SK-N-SH (cell line): ENCODE data around the gene SLC2A4. TPM values are rescaled to one million over a fixed set of nuclear protein-coding genes. Genes with fewer than 3 reads are reported as not detected.

Experiments
- ELF1 ChIP-seq: IDR thresholded peaks from 2 replicates; pipeline ENCODE4 v1.4.0; 2012
- EP300 ChIP-seq, 2 experiments: IDR thresholded peaks; 2 replicates each; pipeline versions ENCODE4 v1.4.0 to v1.6.1; 2012; ENCODE audit warnings: borderline replicate concordance in 1 of 2, low read depth in 1 of 2, low read length in 1 of 2
- EZH2phosphoT487 ChIP-seq: fragments of 200-600 bp; sonication (generic); IDR thresholded peaks from 2 replicates; pipeline ENCODE4 v1.6.1; 2017; ENCODE audit warnings: low read depth, mixed run types, mild to moderate bottlenecking, antibody characterized with exemption, moderate library complexity, borderline replicate concordance
- FOSL2 ChIP-seq: IDR thresholded peaks from 2 replicates; pipeline ENCODE4 v1.4.0; 2012; ENCODE audit warnings: low read depth, mild to moderate bottlenecking, moderate library complexity, borderline replicate concordance
- FOXM1 ChIP-seq: IDR thresholded peaks from 2 replicates; pipeline ENCODE4 v1.4.0; 2012; ENCODE audit warnings: low read depth, mild to moderate bottlenecking
- GABPA ChIP-seq: IDR thresholded peaks from 2 replicates; pipeline ENCODE4 v1.4.0; 2012; ENCODE audit warnings: low read depth, mild to moderate bottlenecking
- GATA2 ChIP-seq: sonication (generic); formaldehyde crosslinking; IDR thresholded peaks from 2 replicates; pipeline ENCODE4 v1.5.0; 2020; ENCODE audit warnings: mild to moderate bottlenecking, missing genetic modification reagents
- MEF2A ChIP-seq: IDR thresholded peaks from 2 replicates; pipeline ENCODE4 v1.4.0; 2012; ENCODE audit warnings: low read depth, borderline replicate concordance
- MXI1 ChIP-seq: IDR thresholded peaks from 2 replicates; pipeline ENCODE4 v1.6.1; 2012; ENCODE audit warnings: mild to moderate bottlenecking, low read depth, low read length, improper control_type of control experiment
- NFIC ChIP-seq: IDR thresholded peaks from 2 replicates; pipeline ENCODE4 v1.4.0; 2012; ENCODE audit warnings: borderline replicate concordance
- NRF1 ChIP-seq: IDR thresholded peaks from 2 replicates; pipeline ENCODE4 v1.6.1; 2012; ENCODE audit warnings: low read depth, mild to moderate bottlenecking, low read length
- PBX3 ChIP-seq: IDR thresholded peaks from 2 replicates; pipeline ENCODE4; 2012
- POLR2AphosphoS5 ChIP-seq: IDR thresholded peaks from 2 replicates; pipeline ENCODE4 v1.6.1; 2012; ENCODE audit warnings: low read depth, low read length
- RCOR1 ChIP-seq: fragments of 150-350 bp; IDR thresholded peaks from 2 replicates; pipeline ENCODE4 v1.6.1; 2017; ENCODE audit warnings: antibody characterized with exemption, low read length
- RFX5 ChIP-seq: IDR thresholded peaks from 2 replicates; pipeline ENCODE4 v1.6.1; 2012; ENCODE audit warnings: mild to moderate bottlenecking, improper control_type of control experiment, low read length
- RXRA ChIP-seq: IDR thresholded peaks from 2 replicates; pipeline ENCODE4 v1.4.0; 2012; ENCODE audit warnings: low read depth, mild to moderate bottlenecking, borderline replicate concordance
- SIN3A ChIP-seq: IDR thresholded peaks from 2 replicates; pipeline ENCODE4 v1.6.1; 2012; ENCODE audit warnings: low read depth, mild to moderate bottlenecking, low read length, moderate library complexity, borderline replicate concordance
- TAF1 ChIP-seq: IDR thresholded peaks from 2 replicates; pipeline ENCODE4 v1.6.1; 2012; ENCODE audit warnings: low read depth, mild to moderate bottlenecking, low read length, moderate library complexity, borderline replicate concordance
- TCF12 ChIP-seq: IDR thresholded peaks from 2 replicates; pipeline ENCODE4 v1.4.0; 2012
- TEAD4 ChIP-seq: IDR thresholded peaks from 2 replicates; pipeline ENCODE4 v1.4.0; 2012; ENCODE audit warnings: mild to moderate bottlenecking, borderline replicate concordance; ENCODE audit not compliant: insufficient read depth
- YY1 ChIP-seq: IDR thresholded peaks from 2 replicates; pipeline ENCODE4 v1.4.0; 2012; ENCODE audit warnings: low read depth, mild to moderate bottlenecking
- polyA plus RNA-seq, 3 experiments: library from polyadenylated mRNA; depleted of rRNA; stranded (reverse); fragments of >200 nt; gene quantifications; 2 replicates each; pipeline ENCODE4 v1.2.3, GENCODE V29; 2012
- TF ChIP-seq, protein P1 (sequence below): IDR thresholded peaks from 2 replicates; pipeline ENCODE4 v1.4.0; 2012; ENCODE audit warnings: low read depth, borderline replicate concordance
- TF ChIP-seq, protein P2 (sequence below): IDR thresholded peaks from 2 replicates; pipeline ENCODE4 v1.4.0; 2012; ENCODE audit warnings: low read depth

SLC2A4 gene
- polyA plus RNA-seq, 1 of the 3 experiments (the other 2 are of a cell fraction): 0.44 TPM

- TF ChIP-seq YY1 (peak; percentile 66), NFIC (no peak), RXRA (no peak), MEF2A (no peak), MXI1 (peak; percentile 80), TEAD4 (no peak), SIN3A (peak; percentile 93), POLR2AphosphoS5 (peak; percentile 69), FOSL2 (no peak), PBX3 (peak; percentile 66), NRF1 (no peak), EP300 (IDR thresholded peaks at IDR 0.05; ENCODE audit: borderline replicate concordance in 1 of 2, low read depth in 1 of 2, low read length in 1 of 2) (no peak), RFX5 (no peak), GABPA (peak; percentile 97), TCF12 (peak; percentile 13; the same call in 1 of the 2 replicates), RCOR1 (no peak), GATA2 (CRISPR knock-in tag) (no peak), ELF1 (peak; percentile 99), EZH2phosphoT487 (no peak), FOXM1 (no peak), TAF1 (peak; percentile 74)
- TF ChIP-seq, protein P1, sequence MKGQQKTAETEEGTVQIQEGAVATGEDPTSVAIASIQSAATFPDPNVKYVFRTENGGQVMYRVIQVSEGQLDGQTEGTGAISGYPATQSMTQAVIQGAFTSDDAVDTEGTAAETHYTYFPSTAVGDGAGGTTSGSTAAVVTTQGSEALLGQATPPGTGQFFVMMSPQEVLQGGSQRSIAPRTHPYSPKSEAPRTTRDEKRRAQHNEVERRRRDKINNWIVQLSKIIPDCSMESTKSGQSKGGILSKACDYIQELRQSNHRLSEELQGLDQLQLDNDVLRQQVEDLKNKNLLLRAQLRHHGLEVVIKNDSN: peak; percentile 58
- TF ChIP-seq, protein P2, sequence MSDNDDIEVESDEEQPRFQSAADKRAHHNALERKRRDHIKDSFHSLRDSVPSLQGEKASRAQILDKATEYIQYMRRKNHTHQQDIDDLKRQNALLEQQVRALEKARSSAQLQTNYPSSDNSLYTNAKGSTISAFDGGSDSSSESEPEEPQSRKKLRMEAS: peak; percentile 90
Measured at GRCh38 chr17:7314719-7315569, 33.4 kb downstream of the SLC2A4 start, which contains the start of gene GPS2 (continued).
